Epithelial cell of proximal tubule (primary cell): ENCODE measurements around the gene XYLB. TPM values are rescaled to one million over a fixed set of nuclear protein-coding genes. Genes with fewer than 3 reads are reported as not detected.
A peak's percentile ranks its signal among the peaks of the same experiment; 100 is the strongest.

Experiments used
- DNase-seq: peaks from one replicate; pipeline ENCODE4 v3.0.0-alpha.2; 2011; ENCODE audit warnings: low read depth
- H3K4me3 ChIP-seq: 2 replicates; pipeline ENCODE4 v1.5.1; 2011; ENCODE audit warnings: low read depth, mild to moderate bottlenecking, low read length
- CTCF ChIP-seq: conservative IDR thresholded peaks from 2 replicates; pipeline ENCODE4 v1.5.1; 2012; ENCODE audit warnings: low read depth, mild to moderate bottlenecking, low read length
- total RNA-seq: library from RNA; depleted of rRNA; stranded (reverse); fragments of >200 nt; gene quantifications from 2 replicates; pipeline ENCODE4 v1.2.3, GENCODE V29; 2015

XYLB gene
- total RNA-seq, 1 donor from 2014 or later = 7.8 TPM

GRCh38 chr3:38457111-38458003, 110.8 kb downstream of the XYLB start:
- no peak for DNase-seq
- H3K4me3 ChIP-seq = no peak overlapping the region
- no peak for TF ChIP-seq CTCF

DNA sequence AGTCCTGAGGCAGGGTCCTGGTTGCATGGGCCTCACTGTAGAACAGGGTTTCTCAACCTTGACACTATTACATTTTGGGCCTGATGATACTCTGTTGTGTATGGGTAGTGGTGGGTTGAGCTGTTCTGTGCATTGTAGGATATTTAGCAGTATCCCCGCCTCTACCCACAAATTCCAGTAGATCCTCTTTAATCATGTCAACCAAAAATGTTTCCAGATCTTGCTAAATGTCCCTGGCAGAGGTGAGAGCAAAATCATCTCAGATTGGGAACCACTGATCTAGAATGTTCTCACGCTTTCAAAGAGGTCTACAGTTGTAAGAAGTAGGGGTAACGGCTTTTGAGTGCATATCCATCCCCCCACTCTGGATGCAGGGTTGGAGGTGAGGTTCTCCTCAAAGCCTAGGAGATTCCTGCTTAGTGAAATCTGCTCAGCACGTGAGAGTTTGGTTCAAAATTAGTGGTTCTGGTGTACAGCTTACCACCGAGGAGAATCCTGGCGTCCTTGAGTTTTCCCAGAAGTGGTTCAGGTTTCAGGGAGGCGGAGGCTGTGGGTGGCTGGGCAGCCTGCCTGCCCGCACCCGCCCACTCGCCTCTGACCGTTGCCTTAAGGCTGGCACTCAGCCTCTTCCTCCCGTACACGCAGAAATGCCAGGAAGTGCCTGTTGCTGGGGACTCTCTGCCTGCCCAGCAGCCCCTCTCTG, 112.4 kb downstream of the XYLB start:
- TF ChIP-seq CTCF = no peak
- H3K4me3 ChIP-seq = peak overlapping the region; percentile 64
- DNase-seq = no peak

DNA sequence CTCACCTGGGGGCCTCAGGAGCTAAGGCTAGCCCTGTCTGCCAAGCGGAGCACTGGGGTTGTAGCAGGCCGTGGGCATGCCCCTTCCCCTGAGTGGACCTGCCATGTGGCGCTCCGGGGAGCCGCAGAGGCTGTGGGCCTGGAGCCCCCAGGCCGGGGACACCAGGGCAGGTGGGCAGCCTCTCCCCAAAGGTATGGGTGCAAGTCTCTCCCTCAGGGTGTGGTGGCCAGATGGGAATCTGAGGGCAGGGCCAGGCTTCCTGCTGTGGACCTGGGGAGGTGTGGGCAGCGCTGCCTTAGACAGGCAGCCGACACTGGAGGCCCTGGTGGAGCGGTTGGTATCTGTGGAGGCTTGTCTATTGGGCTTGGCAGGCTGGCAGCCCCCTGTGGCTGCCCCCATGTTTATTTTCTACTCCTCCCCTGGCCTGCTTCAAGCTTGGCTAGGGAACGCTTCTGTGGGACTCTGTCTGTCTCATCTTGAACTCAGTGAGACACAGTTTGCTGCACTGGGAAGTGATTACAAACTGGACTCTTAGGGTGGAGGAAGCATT, 113.0 kb downstream of the XYLB start:
- peak overlapping the region; percentile 64 for H3K4me3 ChIP-seq
- no peak for DNase-seq

DNA sequence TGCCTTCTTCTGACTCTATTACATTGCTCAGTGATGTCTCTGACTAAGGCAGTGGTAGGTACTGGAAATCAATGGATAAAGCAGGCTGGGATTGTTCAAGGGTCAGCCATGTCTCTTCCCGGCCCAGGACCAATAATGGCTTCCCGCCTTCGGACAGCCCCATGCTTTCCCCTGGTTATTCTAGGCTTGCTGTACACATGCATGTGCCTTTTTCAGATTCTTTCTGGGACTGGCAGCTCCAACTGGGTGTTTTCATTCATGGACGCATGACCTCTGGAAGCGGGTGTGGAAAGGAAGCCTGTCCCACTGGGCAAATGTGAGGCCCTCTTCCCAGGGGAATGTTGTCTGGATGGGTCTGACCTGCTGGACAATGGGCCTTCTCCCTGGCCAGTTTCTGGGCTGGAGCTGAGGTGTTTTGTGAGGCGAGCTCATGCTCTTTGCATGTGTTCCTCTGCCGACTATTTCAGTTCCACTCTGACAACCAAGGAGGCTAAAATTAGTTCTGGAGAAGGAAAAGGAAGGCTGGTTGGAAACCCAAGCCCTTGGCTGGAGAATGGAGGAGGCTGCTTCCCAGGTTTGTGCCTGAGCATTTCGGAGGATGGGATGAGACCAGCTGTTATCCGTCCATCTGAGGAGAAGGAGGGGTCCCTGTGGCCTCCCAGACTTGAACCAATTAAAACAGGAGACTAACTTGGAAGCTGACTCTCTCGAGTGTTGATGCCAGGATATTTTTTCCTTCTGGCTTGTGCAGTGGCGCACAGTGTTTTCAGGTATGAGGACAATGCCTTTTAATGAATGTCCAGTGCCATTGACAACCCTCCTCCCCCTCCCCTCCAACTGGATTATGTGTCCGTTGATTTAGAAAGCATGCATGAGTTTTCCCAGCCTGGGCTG, 114.0 kb downstream of the XYLB start:
- TF ChIP-seq CTCF = no peak

More for the DNA sequence above, 113.0 kb downstream of the XYLB start:
- no peak for TF ChIP-seq CTCF

More for the DNA sequence above, 114.0 kb downstream of the XYLB start:
- DNase-seq = no peak
- no peak overlapping the region for H3K4me3 ChIP-seq

Other genes starting within 250 kb of the XYLB start
- 37.8 and 56.9 TPM in 2 replicates for gene ACAA1, start 209.7 kb upstream of the XYLB start, total RNA-seq
- gene MYD88, start 208.1 kb upstream of the XYLB start, total RNA-seq = 47.3 and 51.1 TPM in 2 replicates
- 34.8 and 39.2 TPM in 2 replicates for gene OXSR1, start 181.2 kb upstream of the XYLB start, total RNA-seq
- not detected in 2 replicates for gene SLC22A13, start 81.0 kb upstream of the XYLB start, total RNA-seq
- not detected in 2 replicates for gene SLC22A14, start 64.5 kb upstream of the XYLB start, total RNA-seq
- 4.4 and 8.0 TPM in 2 replicates for gene ACVR2B, start 107.1 kb downstream of the XYLB start, total RNA-seq
- 1.8 and 8.3 TPM in 2 replicates for gene EXOG, start 149.6 kb downstream of the XYLB start, total RNA-seq